Ishikawa (cell line): ENCODE measurements around the gene SPATA2L.

Experiments used
- CEBPB ChIP-seq: IDR thresholded peaks from 2 replicates; pipeline ENCODE4 v1.6.1; 2012
- CREB1 ChIP-seq: IDR thresholded peaks from 2 replicates; pipeline ENCODE4 v1.6.1; 2012; ENCODE audit warnings: low read depth
- EGR1 ChIP-seq: IDR thresholded peaks from 2 replicates; pipeline ENCODE4 v1.6.1; 2012
- EP300 ChIP-seq: IDR thresholded peaks from 2 replicates; pipeline ENCODE4 v1.6.1; 2012; ENCODE audit warnings: borderline replicate concordance
- FOXM1 ChIP-seq: IDR thresholded peaks from 2 replicates; pipeline ENCODE4 v1.6.1; 2012; ENCODE audit warnings: low read depth, borderline replicate concordance
- MAX ChIP-seq: IDR thresholded peaks from 2 replicates; pipeline ENCODE4 v1.6.1; 2012
- NFIC ChIP-seq: IDR thresholded peaks from 2 replicates; pipeline ENCODE4 v1.6.1; 2012
- RAD21 ChIP-seq: IDR thresholded peaks from 2 replicates; pipeline ENCODE4 v1.6.1; 2012; ENCODE audit warnings: low read depth
- REST ChIP-seq: IDR thresholded peaks from 2 replicates; pipeline ENCODE4 v1.6.1; 2012; ENCODE audit warnings: low read depth, mild to moderate bottlenecking
- TAF1 ChIP-seq: IDR thresholded peaks from 2 replicates; pipeline ENCODE4 v1.6.1; 2012; ENCODE audit warnings: low read depth, mild to moderate bottlenecking
- TCF12 ChIP-seq: IDR thresholded peaks from 2 replicates; pipeline ENCODE4 v1.6.1; 2012; ENCODE audit warnings: low read depth
- TEAD4 ChIP-seq: IDR thresholded peaks from 2 replicates; pipeline ENCODE4 v1.6.1; 2012
- USF1 ChIP-seq: IDR thresholded peaks from 2 replicates; pipeline ENCODE4 v1.6.1; 2012
- YY1 ChIP-seq: IDR thresholded peaks from 2 replicates; pipeline ENCODE4 v1.6.1; 2012; ENCODE audit warnings: low read depth
- ZBTB7A ChIP-seq: IDR thresholded peaks from 2 replicates; pipeline ENCODE4 v1.6.1; 2012; ENCODE audit warnings: low read depth

SPATA2L gene

GRCh38 chr16:89733322-89733721, 31.8 kb upstream of the SPATA2L start:
- TF ChIP-seq EGR1 (no peak), CEBPB (no peak), YY1 (no peak), NFIC (no peak), CREB1 (no peak), TAF1 (no peak), ZBTB7A (no peak), TCF12 (no peak), FOXM1 (no peak), EP300 (no peak), RAD21 (no peak), REST (no peak)

- TF ChIP-seq REST: no peak
- TF ChIP-seq ZBTB7A: no peak
Measured at GRCh38 chr16:89732918-89733242, 31.4 kb upstream of the SPATA2L start.

- TF ChIP-seq CREB1: no peak
- no peak for TF ChIP-seq MAX
- TF ChIP-seq REST: no peak
- no peak for TF ChIP-seq TCF12
- no peak for TF ChIP-seq EP300
- no peak for TF ChIP-seq NFIC
- TF ChIP-seq CEBPB: no peak
- TF ChIP-seq RAD21: no peak
- no peak for TF ChIP-seq FOXM1
- no peak for TF ChIP-seq YY1
- no peak for TF ChIP-seq TEAD4
- no peak for TF ChIP-seq EGR1
- TF ChIP-seq ZBTB7A: no peak
- TF ChIP-seq USF1: no peak
- TF ChIP-seq TAF1: no peak
Measured at GRCh38 chr16:89732142-89732917, 30.8 kb upstream of the SPATA2L start.

- no peak for TF ChIP-seq YY1
- TF ChIP-seq TEAD4: no peak
- TF ChIP-seq MAX: no peak
- TF ChIP-seq ZBTB7A: no peak
- TF ChIP-seq EGR1: no peak
- no peak for TF ChIP-seq CEBPB
- no peak for TF ChIP-seq TCF12
- TF ChIP-seq EP300: no peak
- no peak for TF ChIP-seq REST
- no peak for TF ChIP-seq USF1
- TF ChIP-seq FOXM1: no peak
Measured at GRCh38 chr16:89730610-89731234, 29.2 kb upstream of the SPATA2L start.
